ENCODE results near the gene DPYD. TPM values are rescaled to one million over a fixed set of nuclear protein-coding genes. Genes with fewer than 3 reads are reported as not detected.

DPYD gene
- total RNA-seq (10 to 100 TPM; 97.8 to 99.3 TPM), polyA plus RNA-seq (10 to 100 TPM; 17.7 to 51.0 TPM)
- long read RNA-seq, donor 1, full-length matches to known transcripts: 4 of 4 reads
- long read RNA-seq, donor 1, partial matches to known transcripts: 0 of 4 reads
- long read RNA-seq, donor 1, other reads (novel, unspliced or antisense): 0 of 4 reads
- long read RNA-seq, donor 2: 0 reads
- long read RNA-seq, donor 3, partial matches to known transcripts: 5 of 5 reads
- long read RNA-seq, donor 3, other reads (novel, unspliced or antisense): 0 of 5 reads
- long read RNA-seq, donor 4: 0 reads
- long read RNA-seq, donor 5: 0 reads

- 1% methylated on average over 33 to 50 of the region's 50 CpGs for WGBS, 2 donors
- Histone ChIP-seq H3K4me1 (ENCODE audit: control insufficient read depth in 5 of 5, insufficient read depth in 5 of 5, low read length in 5 of 5) (peaks cover 0 to 18% (median 7%) of the 10 kb centered on the region in 5 donors), H3K9me3 (ENCODE audit: control insufficient read depth in 4 of 4, insufficient read depth in 3 of 4, low read length in 3 of 4) (no peaks in the 10 kb centered on the region), H3K9ac (ENCODE audit: insufficient read depth in 1 of 2, low read length in 2 of 2) (peak within 1 kb of the TSS; percentile 46 to 85), H3K27ac (ENCODE audit: low read depth in 1 of 2, low read length in 1 of 2) (peak within 1 kb of the TSS; percentile 82 to 95), H3K27me3 (ENCODE audit: control insufficient read depth in 3 of 3, insufficient read depth in 3 of 3, low read length in 2 of 3) (no peaks in the 10 kb centered on the region), H3K36me3 (ENCODE audit: control insufficient read depth in 4 of 4, insufficient read depth in 4 of 4, low read length in 4 of 4) (no peaks in the 10 kb centered on the region), H3K4me3 (peak within 1 kb of the TSS; percentile 79)
- DNase-seq (peak; percentile 92 to 95 (median 92)), ATAC-seq (ENCODE audit: insufficient read depth, low FRiP score) (peak; percentile 98)
- TF ChIP-seq, protein P1, sequence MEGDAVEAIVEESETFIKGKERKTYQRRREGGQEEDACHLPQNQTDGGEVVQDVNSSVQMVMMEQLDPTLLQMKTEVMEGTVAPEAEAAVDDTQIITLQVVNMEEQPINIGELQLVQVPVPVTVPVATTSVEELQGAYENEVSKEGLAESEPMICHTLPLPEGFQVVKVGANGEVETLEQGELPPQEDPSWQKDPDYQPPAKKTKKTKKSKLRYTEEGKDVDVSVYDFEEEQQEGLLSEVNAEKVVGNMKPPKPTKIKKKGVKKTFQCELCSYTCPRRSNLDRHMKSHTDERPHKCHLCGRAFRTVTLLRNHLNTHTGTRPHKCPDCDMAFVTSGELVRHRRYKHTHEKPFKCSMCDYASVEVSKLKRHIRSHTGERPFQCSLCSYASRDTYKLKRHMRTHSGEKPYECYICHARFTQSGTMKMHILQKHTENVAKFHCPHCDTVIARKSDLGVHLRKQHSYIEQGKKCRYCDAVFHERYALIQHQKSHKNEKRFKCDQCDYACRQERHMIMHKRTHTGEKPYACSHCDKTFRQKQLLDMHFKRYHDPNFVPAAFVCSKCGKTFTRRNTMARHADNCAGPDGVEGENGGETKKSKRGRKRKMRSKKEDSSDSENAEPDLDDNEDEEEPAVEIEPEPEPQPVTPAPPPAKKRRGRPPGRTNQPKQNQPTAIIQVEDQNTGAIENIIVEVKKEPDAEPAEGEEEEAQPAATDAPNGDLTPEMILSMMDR (IDR thresholded peaks at IDR 0.05; ENCODE audit: control extremely low read depth, extremely low read depth): no peak
Measured at GRCh38 chr1:97920832-97921571, at the start of gene DPYD. Gene DPYD, minus strand, starts transcription at chr1:97921034. Its CDS starts 112 bp downstream, at chr1:97920922.

DNA sequence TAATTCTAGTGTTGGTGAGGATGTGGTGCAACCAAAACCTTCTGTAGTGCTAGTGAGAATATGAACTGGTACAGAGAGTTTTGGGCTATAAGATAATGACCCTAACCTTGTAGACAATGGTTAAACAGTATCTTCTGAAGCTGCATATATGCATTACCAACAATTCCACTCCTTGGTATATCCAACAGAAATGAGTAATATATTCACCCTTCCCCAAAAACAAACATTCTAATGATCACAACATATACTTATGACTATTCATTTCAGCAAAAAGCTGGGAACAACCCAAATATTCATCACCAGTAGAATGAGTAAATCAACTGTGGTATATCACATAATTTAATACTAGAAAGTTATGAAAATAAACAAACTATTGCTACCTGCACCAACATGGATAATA is 39.6 kb upstream of the DPYD start:
- Histone ChIP-seq H3K27me3 (ENCODE audit: control insufficient read depth in 3 of 3, insufficient read depth in 3 of 3, low read length in 2 of 3) (no peaks in the 10 kb centered on the region), H3K4me3 (no peak overlapping the region), H3K9ac (ENCODE audit: insufficient read depth in 1 of 2, low read length in 2 of 2) (no peak overlapping the region), H3K27ac (ENCODE audit: low read depth in 1 of 2, low read length in 1 of 2) (no peak overlapping the region), H3K36me3 (ENCODE audit: control insufficient read depth in 4 of 4, insufficient read depth in 4 of 4, low read length in 4 of 4) (no peaks in the 10 kb centered on the region), H3K9me3 (ENCODE audit: control insufficient read depth in 4 of 4, insufficient read depth in 3 of 4, low read length in 3 of 4) (no peaks in the 10 kb centered on the region), H3K4me1 (ENCODE audit: control insufficient read depth in 5 of 5, insufficient read depth in 5 of 5, low read length in 5 of 5) (no peaks in the 10 kb centered on the region)
- DNase-seq (no peak), ATAC-seq (ENCODE audit: insufficient read depth, low FRiP score) (no peak)
- TF ChIP-seq, protein P1 (IDR thresholded peaks at IDR 0.05; ENCODE audit: control extremely low read depth, extremely low read depth): no peak

GRCh38 chr1:97947695-97948094 is 26.9 kb upstream of the DPYD start:
- H3K27ac ChIP-seq (ENCODE audit: low read depth in 1 of 2, low read length in 1 of 2): no peak overlapping the region
- DNase-seq: no peak
- H3K4me3 ChIP-seq: no peak overlapping the region
- ATAC-seq (ENCODE audit: insufficient read depth, low FRiP score): no peak
- no peaks in the 10 kb centered on the region for H3K27me3 ChIP-seq (ENCODE audit: control insufficient read depth in 3 of 3, insufficient read depth in 3 of 3, low read length in 2 of 3)
- no peaks in the 10 kb centered on the region for H3K36me3 ChIP-seq (ENCODE audit: control insufficient read depth in 4 of 4, insufficient read depth in 4 of 4, low read length in 4 of 4)
- H3K9me3 ChIP-seq (ENCODE audit: control insufficient read depth in 4 of 4, insufficient read depth in 3 of 4, low read length in 3 of 4): no peaks in the 10 kb centered on the region
- no peak overlapping the region for H3K9ac ChIP-seq (ENCODE audit: insufficient read depth in 1 of 2, low read length in 2 of 2)
- TF ChIP-seq, protein P1 (IDR thresholded peaks at IDR 0.05; ENCODE audit: control extremely low read depth, extremely low read depth): no peak
- WGBS, 2 donors: 84 to 92% methylated on average over 3 of the region's 3 CpGs
- no peaks in the 10 kb centered on the region for H3K4me1 ChIP-seq (ENCODE audit: control insufficient read depth in 5 of 5, insufficient read depth in 5 of 5, low read length in 5 of 5)

Measured in lung (tissue), 16 donors.